ENCODE results near the gene PRR16.
A peak's percentile ranks its signal among the peaks of the same experiment; 100 is the strongest.
"Not testable (repeated sequence)": the region's sequence is repeated elsewhere in the genome, so short reads cannot be mapped to it uniquely, and the experiment has no call there.

The PRR16 gene

GRCh38 chr5:120463991-120464626 is at the start of gene PRR16:
Gene PRR16, plus strand, starts transcription at chr5:120464300.
- no peak within 1 kb of the TSS for H3K27ac ChIP-seq
- H3K4me2 ChIP-seq, result peak within 1 kb of the TSS; percentile 94
- no peaks in the 10 kb centered on the region for H4K20me1 ChIP-seq (ENCODE audit: insufficient read depth)
- TF ChIP-seq CTCF (conservative IDR thresholded peaks at IDR 0.05; ENCODE audit: low read depth, low read length), result no peak
- H3K4me3 ChIP-seq (IDR thresholded peaks at IDR 0.05; ENCODE audit: insufficient read depth, low read depth, low read length), result no peak within 1 kb of the TSS
- no peaks in the 10 kb centered on the region for H3K36me3 ChIP-seq (ENCODE audit: insufficient read depth)
- 0 out of 2 replicates have a peak, but pooled peaks cover 3% of the 10 kb centered on the region for H3K27me3 ChIP-seq (ENCODE audit: insufficient read depth, low read depth)
- H2AFZ ChIP-seq (ENCODE audit: low read depth), result peak within 1 kb of the TSS; percentile 85; the same call in 1 of the 2 replicates
- no peak within 1 kb of the TSS; the same call in 1 of the 2 replicates for H3K9ac ChIP-seq
- no peaks in the 10 kb centered on the region for H3K79me2 ChIP-seq (ENCODE audit: insufficient read depth, low read depth)
- H3K4me1 ChIP-seq (ENCODE audit: low read depth, poor library complexity, severe bottlenecking), result peaks cover 21% of the 10 kb centered on the region

DNA sequence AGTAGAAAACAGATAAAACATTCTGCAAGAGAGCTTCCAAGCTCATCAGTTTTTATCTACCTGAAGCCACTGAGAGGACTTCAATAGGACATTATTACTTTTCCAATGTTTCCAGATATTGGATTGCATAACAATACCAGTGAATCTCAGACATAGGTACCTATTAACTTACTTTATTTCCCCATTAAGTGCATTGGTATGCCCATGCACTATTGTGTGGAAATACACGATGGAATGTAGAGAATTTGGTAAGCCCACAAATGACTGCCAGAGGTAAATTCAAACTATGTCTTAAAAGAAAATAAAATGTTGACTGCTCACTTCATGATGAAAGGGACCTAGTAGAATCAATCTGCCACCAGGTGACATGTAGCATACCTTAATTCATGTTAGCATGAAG is 48.1 kb upstream of the PRR16 start:
- H4K20me1 ChIP-seq (ENCODE audit: insufficient read depth), result no peaks in the 10 kb centered on the region
- TF ChIP-seq CTCF (conservative IDR thresholded peaks at IDR 0.05; ENCODE audit: low read depth, low read length), result no peak
- no peak overlapping the region for H3K27ac ChIP-seq
- no peaks in the 10 kb centered on the region for H3K36me3 ChIP-seq (ENCODE audit: insufficient read depth)
- H3K9ac ChIP-seq, result no peak overlapping the region
- no peaks in the 10 kb centered on the region for H3K27me3 ChIP-seq (ENCODE audit: insufficient read depth, low read depth)
- no peaks in the 10 kb centered on the region for H3K79me2 ChIP-seq (ENCODE audit: insufficient read depth, low read depth)
- H3K4me1 ChIP-seq (ENCODE audit: low read depth, poor library complexity, severe bottlenecking), result no peaks in the 10 kb centered on the region
- no peak overlapping the region for H3K4me2 ChIP-seq
- H2AFZ ChIP-seq (ENCODE audit: low read depth), result no peak overlapping the region
- no peak overlapping the region for H3K4me3 ChIP-seq (IDR thresholded peaks at IDR 0.05; ENCODE audit: insufficient read depth, low read depth, low read length)

- no peaks in the 10 kb centered on the region for H3K27me3 ChIP-seq (ENCODE audit: insufficient read depth, low read depth)
- H3K9ac ChIP-seq, result no peak overlapping the region
- H4K20me1 ChIP-seq (ENCODE audit: insufficient read depth), result no peaks in the 10 kb centered on the region
- no peak overlapping the region for H3K4me2 ChIP-seq
- no peaks in the 10 kb centered on the region for H3K36me3 ChIP-seq (ENCODE audit: insufficient read depth)
- H2AFZ ChIP-seq (ENCODE audit: low read depth), result no peak overlapping the region
- H3K79me2 ChIP-seq (ENCODE audit: insufficient read depth, low read depth), result no peaks in the 10 kb centered on the region
- no peaks in the 10 kb centered on the region for H3K4me1 ChIP-seq (ENCODE audit: low read depth, poor library complexity, severe bottlenecking)
- no peak for TF ChIP-seq CTCF (conservative IDR thresholded peaks at IDR 0.05; ENCODE audit: low read depth, low read length)
- H3K27ac ChIP-seq, result no peak overlapping the region
- no peak overlapping the region for H3K4me3 ChIP-seq (IDR thresholded peaks at IDR 0.05; ENCODE audit: insufficient read depth, low read depth, low read length)
Measured at GRCh38 chr5:120419127-120419526, 45.0 kb upstream of the PRR16 start.

- not testable (repeated sequence) for H3K79me2 ChIP-seq (ENCODE audit: insufficient read depth, low read depth); H3K9ac ChIP-seq; H3K27me3 ChIP-seq (ENCODE audit: insufficient read depth, low read depth); H4K20me1 ChIP-seq (ENCODE audit: insufficient read depth); H3K4me2 ChIP-seq; H3K4me3 ChIP-seq (IDR thresholded peaks at IDR 0.05; ENCODE audit: insufficient read depth, low read depth, low read length); H3K36me3 ChIP-seq (ENCODE audit: insufficient read depth); H2AFZ ChIP-seq (ENCODE audit: low read depth); H3K4me1 ChIP-seq (ENCODE audit: low read depth, poor library complexity, severe bottlenecking); H3K27ac ChIP-seq
Measured at GRCh38 chr5:120426633-120427275, 37.3 kb upstream of the PRR16 start.

DNA sequence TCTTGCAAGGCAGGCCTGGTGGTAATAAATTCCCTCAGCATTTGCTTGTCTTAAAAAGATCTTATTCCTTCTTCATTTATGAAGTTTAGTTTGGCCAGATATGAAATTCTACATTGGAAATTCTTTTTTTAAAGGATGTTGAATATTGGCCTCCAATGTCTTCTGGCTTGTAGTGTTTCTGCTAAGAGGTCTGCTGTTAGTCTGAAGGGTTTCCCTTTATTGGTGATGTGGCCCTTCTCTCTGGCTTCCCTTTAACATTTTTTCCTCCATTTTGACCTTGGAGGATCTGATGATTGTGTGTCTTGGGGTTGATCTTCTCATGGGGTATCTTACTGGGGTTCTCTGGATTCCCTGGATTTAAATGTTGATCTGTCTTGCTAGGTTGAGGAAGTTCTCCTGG is 33.5 kb upstream of the PRR16 start:
- Histone ChIP-seq H3K27me3 (ENCODE audit: insufficient read depth, low read depth) (no peaks in the 10 kb centered on the region), H3K4me2 (no peak overlapping the region), H3K27ac (no peak overlapping the region), H4K20me1 (ENCODE audit: insufficient read depth) (no peaks in the 10 kb centered on the region), H3K79me2 (ENCODE audit: insufficient read depth, low read depth) (no peaks in the 10 kb centered on the region), H3K4me3 (IDR thresholded peaks at IDR 0.05; ENCODE audit: insufficient read depth, low read depth, low read length) (no peak overlapping the region), H3K36me3 (ENCODE audit: insufficient read depth) (no peaks in the 10 kb centered on the region), H3K9ac (no peak overlapping the region), H2AFZ (ENCODE audit: low read depth) (no peak overlapping the region), H3K4me1 (ENCODE audit: low read depth, poor library complexity, severe bottlenecking) (no peaks in the 10 kb centered on the region)
- TF ChIP-seq CTCF (conservative IDR thresholded peaks at IDR 0.05; ENCODE audit: low read depth, low read length), result no peak

Measured in KMS-11 (cell line).